GM21529 (cell line): ENCODE data around the gene USP21.

Source experiments
- ATAC-seq: cut with Tn5 transposase; IDR thresholded peaks from one replicate; pipeline ENCODE4 v1.9.1; 2021; ENCODE audit not compliant: unreplicated experiment

USP21 gene

GRCh38 chr1:161168906-161169305 lies 9.6 kb downstream of the USP21 start:
- ATAC-seq = no peak

- no peak for ATAC-seq
Observed at GRCh38 chr1:161171191-161171590, 11.9 kb downstream of the USP21 start.

- no peak for ATAC-seq
Observed at GRCh38 chr1:161171696-161172095, 12.4 kb downstream of the USP21 start.

GRCh38 chr1:161172349-161172748 lies 13.0 kb downstream of the USP21 start:
- ATAC-seq = no peak

GRCh38 chr1:161172776-161173376 lies 13.6 kb downstream of the USP21 start:
- no peak for ATAC-seq

GRCh38 chr1:161173711-161174110 lies 14.4 kb downstream of the USP21 start:
- ATAC-seq = no peak

- ATAC-seq = no peak
Observed at GRCh38 chr1:161174911-161175310, 15.6 kb downstream of the USP21 start.

- ATAC-seq = no peak
Observed at GRCh38 chr1:161175771-161176453, 16.6 kb downstream of the USP21 start.

- ATAC-seq = no peak
Observed at GRCh38 chr1:161176468-161177111, 17.3 kb downstream of the USP21 start.

- ATAC-seq = peak; percentile 76
Observed at GRCh38 chr1:161177112-161177935, 18.0 kb downstream of the USP21 start, which contains the start of gene B4GALT3. Gene B4GALT3, minus strand, starts transcription at chr1:161177507. Its CDS starts 1,447 bp downstream, at chr1:161176060.

- ATAC-seq = no peak
Observed at GRCh38 chr1:161177936-161178244, 18.6 kb downstream of the USP21 start.

GRCh38 chr1:161179698-161180097 lies 20.4 kb downstream of the USP21 start:
- no peak for ATAC-seq

- no peak for ATAC-seq
Observed at GRCh38 chr1:161180639-161181038, 21.3 kb downstream of the USP21 start.

GRCh38 chr1:161182214-161182613 lies 22.9 kb downstream of the USP21 start:
- ATAC-seq = peak; percentile 45

GRCh38 chr1:161185282-161185682 lies 26.0 kb downstream of the USP21 start:
- ATAC-seq = peak; percentile 67

- peak; percentile 39 for ATAC-seq
Observed at GRCh38 chr1:161185732-161186311, 26.5 kb downstream of the USP21 start.

- no peak for ATAC-seq
Observed at GRCh38 chr1:161187311-161187710, 28.0 kb downstream of the USP21 start.

GRCh38 chr1:161188381-161188780 lies 29.1 kb downstream of the USP21 start:
- ATAC-seq = no peak

GRCh38 chr1:161189036-161189435 lies 29.7 kb downstream of the USP21 start:
- no peak for ATAC-seq

- ATAC-seq = no peak
Observed at GRCh38 chr1:161190962-161191521, 31.7 kb downstream of the USP21 start.

- ATAC-seq = no peak
Observed at GRCh38 chr1:161191971-161192370, 32.7 kb downstream of the USP21 start.
